Measurements from ENCODE around the gene CHD5. TPM values are rescaled to one million over a fixed set of nuclear protein-coding genes. Genes with fewer than 3 reads are reported as not detected.

Gene CHD5
- polyA plus RNA-seq, 1 experiment: 0.02 TPM

GRCh38 chr1:6145396-6145750 lies 34.7 kb downstream of the CHD5 start:
- CTCF ChIA-PET: interaction anchor here (1.0 kb wide), 1 partner anchor 63 kb away, joined by 3 read pairs; no protein-coding TSS in a partner anchor
- POLR2A ChIA-PET: no interaction called here
- no peak for TF ChIP-seq CTCF (IDR thresholded peaks at IDR 0.05; ENCODE audit: low read depth, low read length)
- Histone ChIP-seq H3K27ac (ENCODE audit: low read depth, low read length) (no peak overlapping the region), H3K4me3 (ENCODE audit: low read depth, low read length) (no peak overlapping the region), H3K27me3 (ENCODE audit: control insufficient read depth, insufficient read depth, low read length) (peaks cover 24% of the 10 kb centered on the region), H3K9me3 (ENCODE audit: control insufficient read depth, insufficient read depth, low read length) (peaks cover 5% of the 10 kb centered on the region; the same call in 1 of the 2 replicates)
- no peak for DNase-seq (ENCODE audit: low read depth, low spot score)

- H3K27ac ChIP-seq (ENCODE audit: low read depth, low read length): no peak overlapping the region
- no peak overlapping the region for H3K4me3 ChIP-seq (ENCODE audit: low read depth, low read length)
- peaks cover 5% of the 10 kb centered on the region; the same call in 1 of the 2 replicates for H3K9me3 ChIP-seq (ENCODE audit: control insufficient read depth, insufficient read depth, low read length)
- peaks cover 24% of the 10 kb centered on the region for H3K27me3 ChIP-seq (ENCODE audit: control insufficient read depth, insufficient read depth, low read length)
- no peak for TF ChIP-seq CTCF (IDR thresholded peaks at IDR 0.05; ENCODE audit: low read depth, low read length)
- ChIA-PET CTCF (interaction anchor here (1.0 kb wide), 1 partner anchor 62 kb away, joined by 3 read pairs; no protein-coding TSS in a partner anchor), POLR2A (no interaction called here)
- DNase-seq (ENCODE audit: low read depth, low spot score): no peak
These were observed 35.3 kb downstream of the CHD5 start for GRCh38 chr1:6144647-6145395.

- Histone ChIP-seq H3K9me3 (ENCODE audit: control insufficient read depth, insufficient read depth, low read length) (peaks cover 4% of the 10 kb centered on the region; the same call in 1 of the 2 replicates), H3K4me3 (ENCODE audit: low read depth, low read length) (no peak overlapping the region), H3K27me3 (ENCODE audit: control insufficient read depth, insufficient read depth, low read length) (peaks cover 23% of the 10 kb centered on the region), H3K27ac (ENCODE audit: low read depth, low read length) (no peak overlapping the region)
- no peak for TF ChIP-seq CTCF (IDR thresholded peaks at IDR 0.05; ENCODE audit: low read depth, low read length)
- ChIA-PET POLR2A (no interaction called here), CTCF (no interaction called here)
- no peak for DNase-seq (ENCODE audit: low read depth, low spot score)
These were observed 35.9 kb downstream of the CHD5 start for GRCh38 chr1:6144175-6144574.

GRCh38 chr1:6143395-6143794 lies 36.7 kb downstream of the CHD5 start:
- no peaks in the 10 kb centered on the region for H3K9me3 ChIP-seq (ENCODE audit: control insufficient read depth, insufficient read depth, low read length)
- no peak overlapping the region for H3K4me3 ChIP-seq (ENCODE audit: low read depth, low read length)
- ChIA-PET CTCF (no interaction called here), POLR2A (no interaction called here)
- H3K27me3 ChIP-seq (ENCODE audit: control insufficient read depth, insufficient read depth, low read length): peaks cover 18% of the 10 kb centered on the region
- TF ChIP-seq CTCF (IDR thresholded peaks at IDR 0.05; ENCODE audit: low read depth, low read length): no peak
- no peak overlapping the region for H3K27ac ChIP-seq (ENCODE audit: low read depth, low read length)
- DNase-seq (ENCODE audit: low read depth, low spot score): no peak

GRCh38 chr1:6142734-6143133 lies 37.4 kb downstream of the CHD5 start:
- no peaks in the 10 kb centered on the region for H3K9me3 ChIP-seq (ENCODE audit: control insufficient read depth, insufficient read depth, low read length)
- ChIA-PET POLR2A (no interaction called here), CTCF (no interaction called here)
- H3K27me3 ChIP-seq (ENCODE audit: control insufficient read depth, insufficient read depth, low read length): peaks cover 12% of the 10 kb centered on the region
- no peak overlapping the region for H3K4me3 ChIP-seq (ENCODE audit: low read depth, low read length)
- H3K27ac ChIP-seq (ENCODE audit: low read depth, low read length): no peak overlapping the region
- no peak for TF ChIP-seq CTCF (IDR thresholded peaks at IDR 0.05; ENCODE audit: low read depth, low read length)
- no peak for DNase-seq (ENCODE audit: low read depth, low spot score)

Measured in AG04450 (cell line).